ENCODE results near the gene PCID2.
A peak's percentile ranks its signal among the peaks of the same experiment; 100 is the strongest.
"Not testable (repeated sequence)": the region's sequence is repeated elsewhere in the genome, so short reads cannot be mapped to it uniquely, and the experiment has no call there.

The PCID2 gene

GRCh38 chr13:113208421-113209335 is at the start of gene PCID2:
TSS of gene PCID2 (minus strand) at chr13:113208669. CDS start at chr13:113208634, 35 bp downstream.
- no peak for TF ChIP-seq CTCF (IDR thresholded peaks at IDR 0.05; ENCODE audit: low read depth, low read length)
- peak within 1 kb of the TSS; percentile 88 for H3K4me3 ChIP-seq (ENCODE audit: low read depth, low read length)

GRCh38 chr13:113257908-113258307 is 49.4 kb upstream of the PCID2 start:
- H3K4me3 ChIP-seq (ENCODE audit: low read depth, low read length), result not testable (repeated sequence)

GRCh38 chr13:113252516-113253095 is 44.1 kb upstream of the PCID2 start:
- H3K4me3 ChIP-seq (ENCODE audit: low read depth, low read length), result no peak overlapping the region
- no peak for TF ChIP-seq CTCF (IDR thresholded peaks at IDR 0.05; ENCODE audit: low read depth, low read length)

DNA sequence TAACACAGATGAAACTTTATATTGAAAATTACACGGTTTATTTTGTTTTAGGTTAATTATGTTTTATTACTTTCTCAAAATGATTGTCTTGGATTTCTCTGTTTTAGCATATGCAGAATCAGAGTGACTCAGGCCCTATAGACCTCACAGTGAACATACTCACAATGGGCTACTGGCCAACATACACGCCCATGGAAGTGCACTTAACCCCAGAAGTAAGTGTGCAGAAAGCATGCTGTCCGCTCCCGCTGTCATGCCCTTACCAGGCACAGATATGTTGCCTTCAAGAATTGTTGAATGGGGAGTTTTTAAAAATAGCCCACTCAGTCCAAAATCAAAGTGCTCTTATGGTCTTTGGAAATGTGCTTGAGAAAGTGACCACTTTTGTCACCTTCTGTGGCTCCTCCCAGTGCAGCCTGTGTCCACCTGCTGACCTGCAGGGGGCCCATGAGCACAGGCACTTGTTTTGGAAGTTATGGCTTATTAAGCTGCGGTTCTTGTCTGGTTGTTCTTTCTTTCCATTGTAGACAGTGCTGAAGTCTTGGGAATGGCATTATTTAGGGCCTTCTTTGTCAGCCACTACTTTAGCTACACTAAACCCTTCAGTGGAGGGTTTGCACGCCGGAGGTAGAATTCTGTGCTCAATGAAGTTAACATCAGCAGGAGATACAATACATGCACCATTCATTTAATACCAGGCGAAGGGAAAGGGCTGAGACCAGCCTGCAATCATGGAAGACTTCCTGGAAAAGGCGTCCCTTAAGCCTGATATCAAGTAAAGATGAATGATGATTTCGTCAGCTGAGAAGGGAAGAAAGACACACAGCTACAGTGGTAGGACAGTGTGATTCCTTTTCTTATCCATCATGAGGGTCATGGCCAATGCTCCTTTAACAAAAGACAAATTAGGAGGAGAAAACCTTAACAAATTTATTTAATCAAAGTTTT is 37.7 kb upstream of the PCID2 start:
- TF ChIP-seq CTCF (IDR thresholded peaks at IDR 0.05; ENCODE audit: low read depth, low read length), result no peak

GRCh38 chr13:113243847-113244246 is 35.4 kb upstream of the PCID2 start:
- no peak overlapping the region for H3K4me3 ChIP-seq (ENCODE audit: low read depth, low read length)

More for the DNA sequence above, 37.7 kb upstream of the PCID2 start:
- H3K4me3 ChIP-seq (ENCODE audit: low read depth, low read length), result no peak overlapping the region

DNA sequence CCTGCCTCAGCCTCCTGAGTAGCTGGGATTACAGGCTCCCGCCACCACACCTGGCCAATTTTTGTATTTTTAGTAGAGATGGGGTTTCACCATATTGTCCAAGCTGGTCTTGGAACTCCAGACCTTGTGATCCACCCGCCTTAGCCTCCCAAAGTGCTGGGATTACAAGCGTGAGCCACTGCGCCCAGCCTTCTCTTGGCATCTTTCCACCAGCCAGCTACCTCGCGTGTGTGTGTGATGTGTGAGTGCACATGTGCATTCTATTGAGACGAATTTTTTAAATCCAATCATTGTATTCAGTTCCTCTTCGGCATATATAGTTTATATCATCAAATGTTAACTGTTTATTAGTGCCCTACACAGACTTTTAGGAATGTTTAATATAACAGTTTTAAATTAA is 33.2 kb upstream of the PCID2 start:
- H3K4me3 ChIP-seq (ENCODE audit: low read depth, low read length), result not testable (repeated sequence)

More at GRCh38 chr13:113243847-113244246, 35.4 kb upstream of the PCID2 start:
- no peak for TF ChIP-seq CTCF (IDR thresholded peaks at IDR 0.05; ENCODE audit: low read depth, low read length)

DNA sequence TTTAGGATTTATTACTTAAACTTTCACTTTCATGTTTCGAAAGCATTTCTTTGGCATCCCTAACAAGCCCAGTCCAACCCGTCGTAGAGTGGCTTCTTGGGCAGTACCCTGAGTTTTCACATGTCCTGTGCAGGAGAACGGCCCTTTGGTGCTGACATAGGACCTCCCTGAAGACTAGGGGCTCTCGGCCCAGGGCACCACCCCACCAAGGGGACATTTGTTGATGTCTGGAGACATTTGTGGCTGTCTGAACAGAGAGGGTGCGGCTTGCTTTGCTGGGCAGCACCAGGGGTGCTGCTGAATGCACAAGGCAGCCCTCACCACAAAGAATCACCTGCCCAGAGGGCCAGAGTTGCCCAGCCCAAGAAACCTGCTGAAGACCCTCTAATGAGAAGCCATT is 31.5 kb upstream of the PCID2 start:
- no peak overlapping the region for H3K4me3 ChIP-seq (ENCODE audit: low read depth, low read length)
- TF ChIP-seq CTCF (IDR thresholded peaks at IDR 0.05; ENCODE audit: low read depth, low read length), result no peak
